Frontal cortex (tissue), 4 donors: ENCODE results near the gene GABRG3. TPM values are rescaled to one million over a fixed set of nuclear protein-coding genes. Genes with fewer than 3 reads are reported as not detected.

Source experiments
- DNase-seq, 2 donors: peaks; one replicate each; pipeline ENCODE4 v3.0.0; 2012; ENCODE audit warnings: low spot score in 2 of 2
- FAIRE-seq: peaks from 2 replicates; lab custom pipeline; 2012; peaks lifted over from hg19 to GRCh38; lab: Jason Lieb, UNC
- total RNA-seq: library from RNA; depleted of rRNA; stranded (reverse); fragments of >200 nt; gene quantifications from one replicate; pipeline ENCODE4 v1.2.3, GENCODE V29; 2014
- donor health status: control.
- donor health status: control.
- donor health status: control.

GABRG3 gene
- total RNA-seq, 1 donor from 2014 or later, result 24.1 TPM

GRCh38 chr15:27429577-27429976 is 458.6 kb downstream of the GABRG3 start:
- no peak for DNase-seq
- no peak for FAIRE-seq

- DNase-seq, result no peak
Measured at GRCh38 chr15:27433604-27434003, 462.6 kb downstream of the GABRG3 start.

GRCh38 chr15:27438403-27439375 is 467.7 kb downstream of the GABRG3 start:
- FAIRE-seq, result no peak
- no peak for DNase-seq

More at GRCh38 chr15:27433604-27434003, 462.6 kb downstream of the GABRG3 start:
- no peak for FAIRE-seq

GRCh38 chr15:27441120-27441519 is 470.1 kb downstream of the GABRG3 start:
- no peak for DNase-seq
- no peak for FAIRE-seq

- DNase-seq (no peak), FAIRE-seq (no peak)
Measured at GRCh38 chr15:27448234-27448633, 477.3 kb downstream of the GABRG3 start.

- DNase-seq, result no peak
- no peak for FAIRE-seq
Measured at GRCh38 chr15:27448986-27449385, 478.0 kb downstream of the GABRG3 start.

- DNase-seq, result no peak
- FAIRE-seq, result no peak
Measured at GRCh38 chr15:27449941-27450340, 479.0 kb downstream of the GABRG3 start.

- no peak for DNase-seq
- FAIRE-seq, result no peak
Measured at GRCh38 chr15:27454281-27455075, 483.5 kb downstream of the GABRG3 start.

GRCh38 chr15:27456807-27457206 is 485.8 kb downstream of the GABRG3 start:
- FAIRE-seq (no peak), DNase-seq (no peak)

GRCh38 chr15:27457766-27458165 is 486.8 kb downstream of the GABRG3 start:
- DNase-seq (no peak), FAIRE-seq (no peak)

GRCh38 chr15:27458345-27459084 is 487.5 kb downstream of the GABRG3 start:
- no peak for DNase-seq
- no peak for FAIRE-seq

GRCh38 chr15:27459836-27460235 is 488.9 kb downstream of the GABRG3 start:
- DNase-seq (no peak), FAIRE-seq (no peak)

- DNase-seq (no peak), FAIRE-seq (no peak)
Measured at GRCh38 chr15:27461181-27461580, 490.2 kb downstream of the GABRG3 start.

- FAIRE-seq, result no peak
Measured at GRCh38 chr15:27463525-27464088, 492.6 kb downstream of the GABRG3 start.

GRCh38 chr15:27464941-27465612 is 494.1 kb downstream of the GABRG3 start:
- DNase-seq (no peak), FAIRE-seq (no peak)

More at GRCh38 chr15:27463525-27464088, 492.6 kb downstream of the GABRG3 start:
- DNase-seq, result no peak

- DNase-seq (no peak), FAIRE-seq (no peak)
Measured at GRCh38 chr15:27466758-27467157, 495.8 kb downstream of the GABRG3 start.

GRCh38 chr15:27468151-27468591 is 497.2 kb downstream of the GABRG3 start:
- FAIRE-seq (no peak), DNase-seq (no peak)

GRCh38 chr15:27473845-27474244 is 502.9 kb downstream of the GABRG3 start:
- FAIRE-seq (no peak), DNase-seq (no peak)

- no peak for FAIRE-seq
- DNase-seq, result no peak
Measured at GRCh38 chr15:27475395-27475794, 504.4 kb downstream of the GABRG3 start.
